Ishikawa (cell line): Measurements from ENCODE around the gene SH3RF2.

Source experiments
- CEBPB ChIP-seq: IDR thresholded peaks from 2 replicates; pipeline ENCODE4 v1.6.1; 2012
- EP300 ChIP-seq: IDR thresholded peaks from 2 replicates; pipeline ENCODE4 v1.6.1; 2012; ENCODE audit warnings: borderline replicate concordance
- FOXM1 ChIP-seq: IDR thresholded peaks from 2 replicates; pipeline ENCODE4 v1.6.1; 2012; ENCODE audit warnings: low read depth, borderline replicate concordance
- NFIC ChIP-seq: IDR thresholded peaks from 2 replicates; pipeline ENCODE4 v1.6.1; 2012
- RAD21 ChIP-seq: IDR thresholded peaks from 2 replicates; pipeline ENCODE4 v1.6.1; 2012; ENCODE audit warnings: low read depth
- TCF12 ChIP-seq: IDR thresholded peaks from 2 replicates; pipeline ENCODE4 v1.6.1; 2012; ENCODE audit warnings: low read depth
- TEAD4 ChIP-seq: IDR thresholded peaks from 2 replicates; pipeline ENCODE4 v1.6.1; 2012
- ZBTB7A ChIP-seq: IDR thresholded peaks from 2 replicates; pipeline ENCODE4 v1.6.1; 2012; ENCODE audit warnings: low read depth

DNA sequence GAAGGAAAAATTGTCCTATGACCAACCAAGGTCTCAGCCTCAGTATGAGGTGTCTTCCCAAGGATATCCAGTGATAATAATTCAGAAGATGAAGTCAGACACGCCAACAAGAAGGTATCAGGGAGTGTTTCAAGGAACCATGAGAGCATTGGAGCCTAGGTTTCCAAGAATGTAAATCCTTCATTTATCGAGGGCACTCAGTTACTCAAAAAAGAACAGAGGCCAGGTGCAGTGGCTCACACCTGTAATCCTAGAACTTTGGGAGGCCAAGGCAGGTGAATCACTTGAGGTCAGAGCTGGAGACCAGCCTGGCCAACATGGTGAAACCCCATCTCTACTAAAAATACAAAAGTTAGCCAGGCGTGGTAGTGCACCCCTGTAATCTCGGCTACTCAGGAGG lies 98.2 kb downstream of the SH3RF2 start:
- TF ChIP-seq TEAD4 (no peak), FOXM1 (no peak), RAD21 (no peak), NFIC (no peak), TCF12 (no peak), CEBPB (no peak), EP300 (no peak), ZBTB7A (no peak)
